CD4-positive, CD25-positive, alpha-beta regulatory T cell (primary cell): Measurements from ENCODE around the gene PGAM1. TPM values are rescaled to one million over a fixed set of nuclear protein-coding genes. Genes with fewer than 3 reads are reported as not detected.

Source experiments
- ATAC-seq, 2 donors: fragments of 150-1000 bp; cut with Tn5 transposase; one replicate each; pipeline ENCODE4 v1.10.0; 2021; ENCODE audit warnings: low read depth in 2 of 2, moderate number of reproducible peaks in 2 of 2, moderate library complexity in 1 of 2
- DNase-seq, 3 donors: peaks; one replicate each; pipeline versions ENCODE4 v3.0.0 to v3.0.0-alpha.2; 2012 to 2022; ENCODE audit warnings: mixed read lengths in 1 of 3
- H3K27ac ChIP-seq: one replicate; pipeline ENCODE4 v1.7.0; 2013; ENCODE audit warnings: mild to moderate bottlenecking, low read length; ENCODE audit not compliant: insufficient read depth, poor library complexity, severe bottlenecking
- H3K27me3 ChIP-seq: one replicate; pipeline ENCODE4 v1.7.0; 2013; ENCODE audit warnings: low read length; ENCODE audit not compliant: control insufficient read depth, insufficient read depth
- H3K36me3 ChIP-seq: one replicate; pipeline ENCODE4 v1.7.0; 2013; ENCODE audit warnings: mild to moderate bottlenecking, low read length, moderate library complexity; ENCODE audit not compliant: control insufficient read depth, insufficient read depth
- H3K4me1 ChIP-seq: 2 replicates; pipeline ENCODE4 v1.7.0; 2013; ENCODE audit warnings: mild to moderate bottlenecking, low read length; ENCODE audit not compliant: insufficient read depth, control insufficient read depth, poor library complexity, severe bottlenecking
- H3K4me3 ChIP-seq: one replicate; pipeline ENCODE4 v1.7.0; 2013; ENCODE audit warnings: low read depth, mild to moderate bottlenecking, low read length, moderate library complexity
- H3K9me3 ChIP-seq, 2 experiments: 1 replicate in 1 of 2; 2 replicates in 1 of 2; pipeline ENCODE4 v1.7.0; 2013; ENCODE audit warnings: low read length in 2 of 2, mild to moderate bottlenecking in 1 of 2, moderate library complexity in 1 of 2; ENCODE audit not compliant: control insufficient read depth in 2 of 2
- H3K27ac Mint-ChIP-seq, 3 donors: one replicate each; pipeline ENCODE4 v1.8.0; 2020 to 2022; ENCODE audit warnings: mild to moderate bottlenecking in 3 of 3, mixed read lengths in 3 of 3, moderate library complexity in 2 of 3
- H3K27me3 Mint-ChIP-seq: one replicate; pipeline ENCODE4 v1.8.0; 2022; ENCODE audit warnings: mild to moderate bottlenecking, mixed read lengths
- H3K36me3 Mint-ChIP-seq: one replicate; pipeline ENCODE4 v1.8.0; 2020; ENCODE audit warnings: mixed read lengths
- H3K4me1 Mint-ChIP-seq, 4 donors: one replicate each; pipeline ENCODE4 v1.8.0; 2020 to 2022; ENCODE audit warnings: mixed read lengths in 4 of 4, mild to moderate bottlenecking in 1 of 4
- H3K4me3 Mint-ChIP-seq, 4 donors: one replicate each; pipeline ENCODE4 v1.8.0; 2020 to 2022; ENCODE audit warnings: mild to moderate bottlenecking in 4 of 4, mixed read lengths in 4 of 4, moderate library complexity in 3 of 4
- H3K9me3 Mint-ChIP-seq, 7 donors: one replicate each; pipeline ENCODE4 v1.8.0; 2020 to 2022; ENCODE audit warnings: mixed read lengths in 7 of 7, mild to moderate bottlenecking in 3 of 7, moderate library complexity in 2 of 7
- polyA plus RNA-seq, 4 donors: library from polyadenylated mRNA; unstranded; fragments of 300-500 nt; fragmentation: Illumina TruSeq; gene quantifications; one replicate each; pipeline ENCODE4 v1.2.3, GENCODE V29; 2021
- total RNA-seq: library from RNA; stranded (reverse); gene quantifications from one replicate; pipeline ENCODE4 v1.2.3, GENCODE V29; 2022

PGAM1 gene
- total RNA-seq: 98.8 TPM
- 100 to 1,000 TPM; 253 to 375 (median 298) TPM for polyA plus RNA-seq

DNA sequence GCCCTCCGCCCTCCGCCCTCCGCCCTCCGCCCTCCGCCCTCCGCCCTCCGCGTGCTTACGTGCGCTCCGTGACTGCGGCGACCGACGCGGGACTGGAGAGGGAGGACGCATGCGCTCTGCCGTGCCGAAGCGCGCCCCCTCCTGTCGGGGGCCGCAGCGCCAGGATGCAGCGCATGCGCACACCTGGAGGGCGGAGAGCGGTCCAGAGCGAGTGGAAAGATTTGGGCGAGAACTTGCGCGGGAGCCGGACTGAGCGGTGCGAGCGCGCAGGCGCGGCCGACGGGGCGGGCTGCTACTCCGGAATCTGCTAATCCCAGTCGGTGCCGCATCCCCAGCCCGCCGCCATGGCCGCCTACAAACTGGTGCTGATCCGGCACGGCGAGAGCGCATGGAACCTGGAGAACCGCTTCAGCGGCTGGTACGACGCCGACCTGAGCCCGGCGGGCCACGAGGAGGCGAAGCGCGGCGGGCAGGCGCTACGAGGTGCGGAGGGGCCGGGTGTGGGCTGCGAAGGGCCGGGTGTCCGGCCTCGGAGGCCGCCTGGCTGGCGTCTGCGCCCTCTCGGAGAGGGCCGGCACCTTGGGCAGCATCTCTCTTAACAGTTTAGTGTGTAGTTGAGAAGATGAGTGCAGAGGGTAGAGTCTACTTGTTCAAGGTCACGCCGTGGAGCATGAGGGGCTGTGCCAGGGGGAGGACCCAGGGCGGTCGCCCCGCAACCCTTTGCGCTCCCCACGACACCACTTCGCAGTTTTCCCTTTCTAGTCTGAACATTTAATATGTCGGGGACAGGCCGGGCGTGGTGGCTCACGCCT is at the start of gene PGAM1:
PGAM1 (plus strand) TSS at position 228 of the 812 bp plus-strand sequence; CDS start at position 345, 117 bp downstream.
- peaks cover 16% of the 10 kb centered on the region for H3K36me3 ChIP-seq
- peak within 1 kb of the TSS; percentile 92 for H3K4me3 ChIP-seq
- H3K27me3 ChIP-seq: no peaks in the 10 kb centered on the region
- H3K4me1 ChIP-seq: peaks cover 37% of the 10 kb centered on the region
- peak; percentile 78 to 79 for ATAC-seq
- Mint-ChIP-seq H3K36me3 (peaks cover 10% of the 10 kb centered on the region), H3K27me3 (peaks cover 5% of the 10 kb centered on the region), H3K4me3 (peak within 1 kb of the TSS; percentile 93 to 95 (median 94)), H3K9me3 (no peaks in the 10 kb centered on the region), H3K4me1 (peaks cover 6 to 62% (median 26%) of the 10 kb centered on the region in 4 donors), H3K27ac (peak within 1 kb of the TSS; percentile 82 to 97 (median 93))
- DNase-seq: peak; percentile 92 to 98 (median 97)
- H3K27ac ChIP-seq: peak within 1 kb of the TSS; percentile 90
- no peaks in the 10 kb centered on the region for H3K9me3 ChIP-seq

GRCh38 chr10:97376413-97376812 is 49.6 kb upstream of the PGAM1 start:
- peaks cover 34% of the 10 kb centered on the region for H3K36me3 Mint-ChIP-seq
- no peaks in the 10 kb centered on the region for H3K9me3 Mint-ChIP-seq
- H3K27me3 ChIP-seq: no peaks in the 10 kb centered on the region
- H3K27me3 Mint-ChIP-seq: no peaks in the 10 kb centered on the region
- ATAC-seq: no peak
- H3K27ac ChIP-seq: no peak overlapping the region
- no peaks in the 10 kb centered on the region for H3K4me1 ChIP-seq
- H3K27ac Mint-ChIP-seq: peak overlapping the region in 1 of 3 donors; percentile 38
- H3K4me1 Mint-ChIP-seq: no peaks in the 10 kb centered on the region
- H3K4me3 ChIP-seq: no peak overlapping the region
- peaks cover 22% of the 10 kb centered on the region for H3K36me3 ChIP-seq
- no peaks in the 10 kb centered on the region for H3K9me3 ChIP-seq
- DNase-seq: peak in 1 of 3 donors; percentile 14
- H3K4me3 Mint-ChIP-seq: no peak overlapping the region

GRCh38 chr10:97378933-97379921 is 46.8 kb upstream of the PGAM1 start:
- Mint-ChIP-seq H3K4me3 (no peak overlapping the region), H3K27ac (no peak overlapping the region), H3K36me3 (peaks cover 16% of the 10 kb centered on the region), H3K9me3 (no peaks in the 10 kb centered on the region), H3K4me1 (no peaks in the 10 kb centered on the region), H3K27me3 (no peaks in the 10 kb centered on the region)
- H3K36me3 ChIP-seq: peaks cover 25% of the 10 kb centered on the region
- ATAC-seq (no peak), DNase-seq (no peak)
- H3K4me3 ChIP-seq: no peak overlapping the region
- H3K27me3 ChIP-seq: no peaks in the 10 kb centered on the region
- H3K4me1 ChIP-seq: no peaks in the 10 kb centered on the region
- H3K9me3 ChIP-seq: no peaks in the 10 kb centered on the region
- H3K27ac ChIP-seq: no peak overlapping the region

DNA sequence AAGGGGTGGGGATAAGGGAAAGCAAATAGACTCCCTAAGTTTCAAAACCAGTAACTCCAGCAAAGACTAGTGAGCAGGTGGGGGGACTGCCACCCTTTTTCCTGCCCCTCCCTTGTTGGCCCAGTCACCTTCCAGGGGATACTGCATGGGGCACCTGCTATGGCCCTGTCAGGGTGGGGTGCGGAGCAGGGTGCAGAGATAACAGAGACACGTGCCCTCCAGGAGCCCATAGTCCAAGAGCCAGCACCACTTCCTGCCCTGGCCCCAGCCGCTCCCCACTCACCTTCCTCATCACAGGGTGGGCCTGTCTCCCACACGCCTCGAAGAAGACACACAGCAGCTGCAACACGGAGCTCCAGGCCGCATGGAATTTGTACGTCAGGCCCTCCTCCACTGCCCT is 45.5 kb upstream of the PGAM1 start:
- Mint-ChIP-seq H3K36me3 (peaks cover 16% of the 10 kb centered on the region), H3K4me3 (no peak overlapping the region), H3K27me3 (no peaks in the 10 kb centered on the region), H3K27ac (no peak overlapping the region), H3K9me3 (no peaks in the 10 kb centered on the region), H3K4me1 (no peaks in the 10 kb centered on the region)
- Histone ChIP-seq H3K9me3 (no peaks in the 10 kb centered on the region), H3K4me1 (no peaks in the 10 kb centered on the region), H3K36me3 (peaks cover 25% of the 10 kb centered on the region), H3K27me3 (no peaks in the 10 kb centered on the region), H3K27ac (no peak overlapping the region), H3K4me3 (no peak overlapping the region)
- ATAC-seq (no peak), DNase-seq (no peak)

- no peak for ATAC-seq
- H3K27ac Mint-ChIP-seq: no peak overlapping the region
- Histone ChIP-seq H3K36me3 (peaks cover 25% of the 10 kb centered on the region), H3K4me1 (no peaks in the 10 kb centered on the region), H3K9me3 (no peaks in the 10 kb centered on the region), H3K27ac (no peak overlapping the region), H3K4me3 (no peak overlapping the region), H3K27me3 (no peaks in the 10 kb centered on the region)
- no peak overlapping the region for H3K4me3 Mint-ChIP-seq
- H3K27me3 Mint-ChIP-seq: no peaks in the 10 kb centered on the region
- H3K36me3 Mint-ChIP-seq: peaks cover 14% of the 10 kb centered on the region
- no peaks in the 10 kb centered on the region for H3K9me3 Mint-ChIP-seq
- no peak for DNase-seq
- H3K4me1 Mint-ChIP-seq: no peaks in the 10 kb centered on the region
These were observed 44.4 kb upstream of the PGAM1 start for GRCh38 chr10:97381626-97382025.

DNA sequence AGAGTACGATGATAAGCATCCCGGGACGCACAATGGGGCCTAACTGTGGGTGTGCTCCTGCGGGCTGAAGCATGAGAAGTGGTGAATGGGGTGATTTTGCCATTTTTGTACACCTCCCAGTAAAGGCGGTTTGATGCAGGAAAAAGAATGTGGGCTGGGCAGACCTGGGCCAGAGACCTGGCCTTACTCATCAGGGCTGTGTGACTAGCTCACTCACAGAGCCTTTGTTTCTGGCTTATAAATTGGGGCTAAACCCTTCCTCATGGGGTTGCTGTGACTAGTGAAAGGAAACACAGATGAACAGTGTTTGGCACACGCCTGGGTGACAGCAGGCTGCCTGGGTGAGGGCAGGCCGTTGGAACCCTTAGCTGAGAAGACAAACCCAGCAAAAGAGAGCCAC is 42.8 kb upstream of the PGAM1 start:
- ATAC-seq: no peak
- peaks cover 15% of the 10 kb centered on the region for H3K36me3 Mint-ChIP-seq
- no peak overlapping the region for H3K27ac Mint-ChIP-seq

GRCh38 chr10:97384156-97384555 is 41.8 kb upstream of the PGAM1 start:
- Histone ChIP-seq H3K27me3 (no peaks in the 10 kb centered on the region), H3K27ac (no peak overlapping the region), H3K36me3 (peaks cover 19% of the 10 kb centered on the region), H3K4me1 (no peaks in the 10 kb centered on the region), H3K4me3 (no peak overlapping the region), H3K9me3 (no peaks in the 10 kb centered on the region)
- Mint-ChIP-seq H3K27ac (no peak overlapping the region), H3K4me1 (peaks cover 0 to 2% (median 0%) of the 10 kb centered on the region in 4 donors), H3K4me3 (no peak overlapping the region), H3K27me3 (no peaks in the 10 kb centered on the region), H3K36me3 (peaks cover 21% of the 10 kb centered on the region), H3K9me3 (no peaks in the 10 kb centered on the region)
- ATAC-seq: no peak
- no peak for DNase-seq

More for the DNA sequence above, 42.8 kb upstream of the PGAM1 start:
- no peaks in the 10 kb centered on the region for H3K9me3 Mint-ChIP-seq
- DNase-seq: no peak
- Histone ChIP-seq H3K4me1 (no peaks in the 10 kb centered on the region), H3K27ac (no peak overlapping the region), H3K9me3 (no peaks in the 10 kb centered on the region), H3K27me3 (no peaks in the 10 kb centered on the region), H3K4me3 (no peak overlapping the region), H3K36me3 (peaks cover 21% of the 10 kb centered on the region)
- H3K27me3 Mint-ChIP-seq: no peaks in the 10 kb centered on the region
- H3K4me3 Mint-ChIP-seq: no peak overlapping the region
- H3K4me1 Mint-ChIP-seq: no peaks in the 10 kb centered on the region
